B cell (primary cell): ENCODE measurements around the gene LRBA.

ENCODE experiments used
- EZH2 ChIP-seq: IDR thresholded peaks from 2 replicates; pipeline ENCODE4 v1.6.1; 2012; ENCODE audit warnings: borderline replicate concordance, low read depth, mild to moderate bottlenecking, moderate library complexity, low read length; ENCODE audit not compliant: insufficient read depth, poor library complexity, severe bottlenecking
- TF ChIP-seq, protein P1 (sequence below): fragments of 200-600 bp; IDR thresholded peaks from one replicate; pipeline ENCODE4 v1.8.0; 2022; ENCODE audit warnings: antibody characterized with exemption, mild to moderate bottlenecking

- TF ChIP-seq, protein P1, sequence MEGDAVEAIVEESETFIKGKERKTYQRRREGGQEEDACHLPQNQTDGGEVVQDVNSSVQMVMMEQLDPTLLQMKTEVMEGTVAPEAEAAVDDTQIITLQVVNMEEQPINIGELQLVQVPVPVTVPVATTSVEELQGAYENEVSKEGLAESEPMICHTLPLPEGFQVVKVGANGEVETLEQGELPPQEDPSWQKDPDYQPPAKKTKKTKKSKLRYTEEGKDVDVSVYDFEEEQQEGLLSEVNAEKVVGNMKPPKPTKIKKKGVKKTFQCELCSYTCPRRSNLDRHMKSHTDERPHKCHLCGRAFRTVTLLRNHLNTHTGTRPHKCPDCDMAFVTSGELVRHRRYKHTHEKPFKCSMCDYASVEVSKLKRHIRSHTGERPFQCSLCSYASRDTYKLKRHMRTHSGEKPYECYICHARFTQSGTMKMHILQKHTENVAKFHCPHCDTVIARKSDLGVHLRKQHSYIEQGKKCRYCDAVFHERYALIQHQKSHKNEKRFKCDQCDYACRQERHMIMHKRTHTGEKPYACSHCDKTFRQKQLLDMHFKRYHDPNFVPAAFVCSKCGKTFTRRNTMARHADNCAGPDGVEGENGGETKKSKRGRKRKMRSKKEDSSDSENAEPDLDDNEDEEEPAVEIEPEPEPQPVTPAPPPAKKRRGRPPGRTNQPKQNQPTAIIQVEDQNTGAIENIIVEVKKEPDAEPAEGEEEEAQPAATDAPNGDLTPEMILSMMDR, result no peak
- TF ChIP-seq EZH2, result no peak
Observed at GRCh38 chr4:150884625-150885024, 130.5 kb downstream of the LRBA start.
